Right hindlimb (tissue), 1 donor: ENCODE data around the gene RANBP3.
"Not testable (repeated sequence)": the region's sequence is repeated elsewhere in the genome, so short reads cannot be mapped to it uniquely, and the experiment has no call there.

Source experiments
- DNase-seq: peaks from one replicate; pipeline ENCODE4 v3.0.0-alpha.2; 2018

Gene RANBP3

DNA sequence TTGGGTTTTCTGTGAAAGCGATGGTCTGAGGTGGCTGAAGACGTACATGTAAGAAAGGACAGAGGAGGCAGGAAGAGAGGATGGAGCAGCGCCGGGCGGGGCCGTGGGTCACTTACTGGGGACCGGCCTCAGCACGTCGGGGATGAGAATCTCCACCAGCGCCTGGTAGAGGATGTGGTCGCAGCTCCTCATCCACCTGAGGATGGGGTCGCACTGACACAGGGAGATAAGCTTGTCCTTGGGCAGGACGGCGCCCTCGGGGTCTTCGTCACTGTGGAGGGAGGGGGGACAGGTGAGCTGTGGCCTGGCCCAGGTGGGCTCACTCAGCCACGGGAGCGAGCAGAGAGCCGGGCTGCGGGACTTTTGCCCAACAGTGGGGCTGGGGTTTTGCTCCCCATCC, 29.0 kb upstream of the RANBP3 start:
- no peak for DNase-seq

DNA sequence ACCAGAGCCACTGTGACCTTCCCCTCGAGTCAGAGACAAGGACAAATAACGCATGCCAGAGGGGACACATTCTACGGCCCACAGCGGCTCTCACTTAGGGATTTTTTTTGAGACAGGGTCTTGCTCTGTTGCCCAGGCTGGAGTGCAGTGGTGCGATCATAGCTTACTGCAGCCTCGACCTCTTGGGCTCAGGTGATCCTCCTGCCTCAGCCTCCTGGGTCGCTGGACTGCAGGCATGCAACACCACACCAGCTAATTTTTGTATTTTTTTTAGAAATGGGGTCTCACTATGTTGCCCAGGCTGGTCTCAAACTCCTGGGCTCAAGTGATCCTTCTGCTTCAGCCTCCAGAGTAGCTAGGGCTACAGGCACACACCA, 28.1 kb upstream of the RANBP3 start:
- DNase-seq = not testable (repeated sequence)

DNA sequence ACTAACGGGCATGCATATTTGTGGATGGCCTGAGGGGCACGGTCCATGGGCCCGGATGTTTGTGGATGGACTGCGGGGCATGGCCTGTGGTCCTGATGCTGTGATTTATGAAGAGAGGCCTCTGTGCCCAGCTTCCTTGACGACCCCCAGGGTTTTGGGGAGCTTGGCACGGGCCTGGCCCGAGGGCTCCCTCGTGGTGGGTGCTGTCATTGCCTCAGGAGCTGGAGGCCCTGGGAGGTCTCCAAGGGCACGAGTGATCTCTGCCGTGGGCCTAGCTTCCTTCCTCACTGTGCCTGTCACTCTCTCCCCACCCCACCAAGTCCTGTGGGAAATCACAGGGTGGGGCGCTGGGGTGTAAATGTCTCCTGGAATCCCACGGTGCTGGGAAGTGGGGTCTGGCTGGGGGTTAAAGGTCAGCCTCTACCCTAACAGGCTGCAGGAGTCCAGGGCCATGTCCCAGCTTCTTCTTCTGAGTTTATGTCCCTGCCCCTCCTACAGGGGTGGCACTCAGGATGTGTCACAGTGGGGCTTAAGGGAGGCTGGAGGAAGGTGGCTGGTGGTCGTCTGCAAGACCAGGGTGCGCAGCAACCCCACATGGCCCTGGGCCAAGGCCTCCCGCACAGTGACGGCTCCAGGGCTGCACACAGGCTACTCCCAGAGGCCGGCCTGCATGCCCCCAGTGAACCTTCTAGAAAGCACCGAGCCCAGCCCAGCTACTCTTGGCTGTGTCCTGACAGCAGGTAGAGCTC, 27.6 kb upstream of the RANBP3 start:
- no peak for DNase-seq

DNA sequence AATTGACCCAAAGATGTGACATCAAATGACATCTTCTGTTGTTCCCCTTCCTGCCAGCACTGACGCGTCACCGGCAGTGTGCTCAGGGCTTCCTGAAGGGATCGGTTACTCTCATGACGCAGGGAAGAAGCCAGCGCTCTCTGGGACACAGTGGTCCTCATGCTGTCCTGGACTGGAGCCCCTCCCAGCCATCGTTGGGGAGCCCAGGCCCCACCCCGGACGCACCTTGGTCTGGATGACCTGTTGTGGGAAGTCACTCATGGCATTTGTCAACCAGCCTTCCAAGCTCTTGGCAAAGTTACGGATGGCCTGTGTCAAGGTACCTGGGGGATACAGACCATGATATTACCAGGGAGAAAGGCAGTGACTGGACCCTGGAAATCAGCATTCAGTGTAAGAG, 26.0 kb upstream of the RANBP3 start:
- no peak for DNase-seq

DNA sequence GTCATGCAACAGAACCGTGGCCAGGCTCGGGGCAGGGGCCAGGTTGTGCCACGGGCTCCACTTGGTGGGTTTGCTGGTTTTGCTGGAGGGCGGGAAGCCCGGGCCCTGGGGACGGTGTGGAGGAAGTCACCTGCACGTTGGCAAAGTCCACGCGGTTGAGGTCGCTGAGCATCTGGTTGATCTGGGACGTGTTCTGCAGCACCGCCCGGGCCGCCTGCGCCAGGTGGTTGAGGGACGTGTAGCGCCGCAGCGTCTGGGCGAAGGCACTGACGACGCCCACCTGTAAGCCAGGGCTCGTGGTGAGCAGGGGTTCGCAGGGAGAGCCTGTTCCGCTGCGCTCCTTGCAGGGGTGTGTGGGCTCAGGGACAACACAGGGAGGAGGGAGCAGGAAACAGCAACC, 24.7 kb upstream of the RANBP3 start:
- no peak for DNase-seq

DNA sequence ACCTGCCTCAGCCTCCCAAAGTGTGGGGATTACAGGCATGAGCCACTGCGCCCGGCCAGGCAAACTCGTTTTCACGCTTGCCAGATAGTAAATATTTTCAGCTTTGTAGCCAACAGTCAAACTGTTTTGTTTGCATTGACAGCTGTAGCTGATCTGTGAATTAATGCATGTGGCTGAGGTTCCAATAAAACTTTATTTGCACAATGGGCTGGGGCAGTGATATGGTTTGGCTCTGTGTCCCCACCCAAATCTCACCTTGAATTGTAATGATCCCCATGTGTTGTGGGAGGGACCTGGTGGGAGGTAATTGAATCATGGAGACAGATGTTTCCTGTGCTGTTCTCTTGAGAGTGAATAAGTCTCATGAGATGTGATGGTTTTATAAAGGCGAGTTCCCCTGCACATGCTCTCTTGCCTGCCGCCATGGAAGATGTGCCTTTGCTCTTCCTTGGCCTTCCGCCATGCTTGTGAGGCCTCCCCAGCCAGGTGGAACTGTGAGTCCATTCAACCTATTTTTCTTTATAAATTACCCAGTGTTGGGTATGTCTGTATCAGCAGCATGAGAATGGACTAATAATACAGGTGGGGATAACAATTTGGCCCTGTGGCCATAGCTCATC, 22.4 kb upstream of the RANBP3 start:
- DNase-seq = no peak

DNA sequence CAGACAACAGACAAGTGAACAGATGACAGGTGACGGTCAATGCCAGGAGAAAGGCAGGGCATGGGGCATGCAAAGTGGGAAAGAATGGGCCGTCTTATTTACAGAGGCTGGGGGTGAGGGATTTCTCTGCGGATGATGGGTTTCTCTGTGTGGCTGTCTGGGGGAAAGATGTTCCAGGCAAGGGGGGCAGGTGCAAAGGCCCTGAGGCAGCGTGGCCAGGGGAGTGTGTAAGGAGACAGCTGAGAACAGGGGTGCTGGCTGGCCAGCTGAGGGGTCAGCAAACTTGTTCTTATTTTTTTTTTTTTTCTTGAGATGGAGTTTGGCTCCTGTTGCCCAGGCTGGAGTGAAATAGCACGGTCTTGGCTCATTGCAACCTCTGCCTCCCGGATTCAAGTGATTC, 21.8 kb upstream of the RANBP3 start:
- DNase-seq = no peak

DNA sequence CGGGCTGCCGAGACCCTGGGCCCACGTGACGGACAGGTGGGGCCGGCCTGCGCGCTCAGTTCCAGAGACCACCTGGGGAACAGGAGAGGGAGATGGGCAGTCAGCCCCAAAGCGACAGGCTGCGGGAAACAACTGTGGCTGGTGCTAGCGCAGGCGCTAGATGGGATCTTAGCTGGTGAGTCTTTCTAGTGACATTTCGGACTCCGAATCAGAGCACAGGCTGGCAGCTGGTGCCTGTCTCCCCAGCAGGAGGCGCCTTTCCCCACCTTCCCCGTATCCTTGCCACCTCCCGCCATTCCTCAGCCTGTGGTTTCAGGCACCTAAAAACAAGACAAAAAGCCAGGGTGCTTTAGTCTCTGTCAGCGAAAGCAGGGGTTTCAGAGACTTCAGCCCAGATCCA, 19.4 kb upstream of the RANBP3 start:
- DNase-seq = no peak

DNA sequence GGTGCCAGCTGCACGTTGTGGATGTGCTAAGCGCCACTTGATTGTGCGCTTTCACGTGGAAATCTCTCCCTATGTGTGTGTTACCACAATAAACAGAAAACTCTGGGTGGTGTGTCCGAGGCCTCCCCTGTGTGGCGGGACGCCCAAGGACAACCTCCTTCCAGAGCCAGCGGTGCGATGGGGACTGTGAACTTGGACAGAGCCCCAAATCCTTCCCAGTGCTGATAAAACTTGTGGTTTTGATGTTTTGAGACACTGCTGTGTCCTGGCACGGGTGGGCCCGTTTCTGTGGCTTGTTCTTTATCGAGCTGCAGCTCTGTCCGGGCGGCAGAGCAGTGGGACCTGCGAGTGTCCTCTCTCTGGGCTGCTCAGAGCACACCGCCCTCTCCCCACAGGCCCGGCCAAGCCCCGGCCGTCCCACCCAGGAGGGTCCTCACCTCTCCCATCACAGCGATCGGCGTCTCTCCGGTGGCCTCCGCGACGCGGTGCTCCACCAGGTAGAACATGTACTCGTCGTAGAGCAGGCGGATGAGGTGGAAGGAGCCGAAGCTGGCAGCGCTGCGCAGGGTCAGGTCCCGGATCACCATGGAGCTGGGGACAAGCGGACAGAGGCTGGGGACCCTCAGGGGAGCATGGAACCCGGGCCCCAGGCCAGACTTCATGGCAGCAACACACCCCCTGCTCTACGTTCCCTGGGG, 18.8 kb upstream of the RANBP3 start:
- DNase-seq = no peak

DNA sequence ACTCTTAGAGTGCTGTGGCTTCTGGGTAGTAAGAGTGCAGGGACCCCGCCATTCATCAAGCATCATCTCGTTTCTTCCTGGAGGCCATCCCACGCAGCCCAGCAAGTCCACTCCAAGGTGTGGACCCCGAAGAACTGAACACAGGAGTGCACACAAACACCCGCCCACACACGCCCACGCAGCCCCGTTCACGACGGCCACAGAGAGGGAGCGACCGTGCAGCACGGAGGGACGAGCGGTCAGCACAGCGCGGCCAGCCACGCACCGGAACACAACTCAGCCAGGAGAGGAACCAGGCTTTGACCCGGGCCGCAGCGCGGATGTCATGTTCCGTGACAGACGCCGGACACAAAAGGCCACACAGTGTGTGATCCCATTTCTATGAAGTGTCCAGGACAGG, 18.2 kb upstream of the RANBP3 start:
- DNase-seq = no peak

DNA sequence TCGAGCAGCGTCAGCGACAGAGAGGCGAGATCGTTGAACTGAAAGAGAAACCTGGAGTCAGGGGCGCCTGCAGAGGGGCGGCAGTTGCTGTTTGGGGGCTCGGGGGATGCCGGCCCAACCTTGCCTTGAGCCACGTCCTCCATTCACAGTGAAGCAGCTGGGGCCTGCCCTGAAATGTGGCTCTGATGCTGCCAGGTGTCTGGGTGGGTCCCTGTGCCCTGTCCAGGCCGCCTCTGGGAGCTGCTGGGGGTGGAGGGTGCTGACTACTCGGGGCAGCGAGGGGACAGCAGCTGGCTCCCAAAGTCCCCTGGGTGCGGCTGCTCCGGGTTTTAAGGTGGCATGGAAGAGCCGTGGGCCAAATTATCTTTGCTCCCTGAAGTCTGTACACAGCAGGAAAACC, 17.7 kb upstream of the RANBP3 start:
- no peak for DNase-seq

DNA sequence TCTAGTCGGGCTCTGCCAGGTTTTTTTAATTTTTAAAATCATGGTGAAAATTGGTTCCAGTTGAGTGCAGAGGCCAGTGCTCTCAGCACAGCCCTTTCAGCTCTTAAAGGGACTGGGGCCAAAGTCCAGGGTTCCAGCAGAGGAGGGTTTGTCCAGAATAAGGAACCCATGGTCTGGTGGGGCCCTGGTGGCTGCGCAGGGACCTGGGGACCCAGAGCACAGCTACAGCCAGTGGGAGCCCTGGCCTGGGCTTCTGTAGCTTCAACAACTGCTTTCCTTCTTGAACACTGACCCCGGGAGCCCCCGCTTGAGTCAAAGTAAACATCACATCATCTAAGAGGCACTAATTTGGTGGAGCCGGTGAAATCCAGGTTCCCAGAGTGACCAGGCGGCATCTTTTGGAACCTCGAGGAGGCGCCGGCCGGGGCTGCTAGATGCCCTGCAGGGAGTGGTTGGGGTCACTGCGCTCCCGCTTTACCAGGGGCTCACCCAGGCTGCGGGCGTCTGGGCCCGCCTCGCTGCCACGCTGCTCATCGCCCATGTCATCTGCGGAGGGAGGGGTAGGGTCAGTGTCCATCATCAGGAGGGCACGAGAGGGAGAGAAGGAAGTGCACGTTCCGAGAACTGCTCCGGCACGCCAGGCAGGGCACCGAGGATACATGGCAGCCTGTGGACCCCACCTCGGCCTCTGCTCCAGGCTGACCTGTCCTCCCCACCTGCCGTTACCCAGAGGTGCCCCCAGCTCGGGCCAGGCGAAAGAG, 16.6 kb upstream of the RANBP3 start:
- DNase-seq = no peak

DNA sequence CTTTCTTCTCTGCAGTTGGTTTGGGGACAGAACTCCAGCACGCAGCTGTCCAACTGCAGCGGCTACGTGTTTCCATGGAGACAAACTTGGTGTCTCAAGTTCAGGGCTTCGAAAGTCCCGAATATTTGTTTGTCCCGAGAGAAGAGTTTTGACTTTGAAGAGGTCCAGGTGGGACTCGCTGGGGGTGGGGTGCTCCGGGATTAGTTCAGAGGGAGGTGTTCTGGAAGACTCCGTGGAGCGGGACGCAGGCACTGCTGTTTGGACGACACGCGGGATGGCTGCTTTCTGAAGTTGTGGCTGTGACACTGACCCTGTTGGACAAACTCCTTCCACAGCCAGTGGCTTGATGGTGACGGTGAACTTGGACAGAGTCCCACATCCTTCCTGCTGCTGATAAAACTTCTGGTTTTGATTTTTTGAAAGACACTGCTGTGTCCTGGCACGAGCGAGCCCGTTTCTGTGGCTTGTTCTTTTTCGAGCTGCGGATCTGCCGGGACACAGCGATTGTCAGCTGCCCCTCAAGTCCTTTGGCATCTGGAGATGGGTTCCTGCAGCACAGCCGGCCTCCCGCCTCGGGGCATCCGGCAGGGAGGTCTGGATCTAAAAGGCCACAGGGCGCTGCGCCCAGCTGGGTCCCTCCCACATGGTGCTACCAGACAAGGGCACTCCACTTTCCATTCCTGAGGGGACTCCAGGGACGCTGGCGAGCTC, 15.9 kb upstream of the RANBP3 start:
- DNase-seq = peak; percentile 63

DNA sequence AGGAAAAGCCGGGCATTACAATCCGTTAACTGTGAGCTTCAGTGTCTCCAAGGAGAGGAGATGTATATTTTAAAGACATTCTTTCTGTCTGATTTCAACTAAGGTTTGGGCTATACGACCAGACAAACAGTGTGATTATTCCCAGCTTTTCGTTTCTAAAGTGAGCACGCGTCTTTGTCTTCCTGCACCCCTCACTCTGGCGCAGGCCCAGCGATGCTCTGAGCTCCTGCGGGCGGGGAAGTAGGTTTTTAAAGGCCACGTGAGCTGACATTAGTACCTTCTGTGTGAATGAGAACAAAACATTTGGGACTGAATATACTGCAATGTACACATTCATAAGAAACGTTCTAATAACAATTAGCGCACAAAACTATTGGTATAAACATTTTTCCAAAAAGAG, 15.3 kb upstream of the RANBP3 start:
- peak; percentile 50 for DNase-seq

DNA sequence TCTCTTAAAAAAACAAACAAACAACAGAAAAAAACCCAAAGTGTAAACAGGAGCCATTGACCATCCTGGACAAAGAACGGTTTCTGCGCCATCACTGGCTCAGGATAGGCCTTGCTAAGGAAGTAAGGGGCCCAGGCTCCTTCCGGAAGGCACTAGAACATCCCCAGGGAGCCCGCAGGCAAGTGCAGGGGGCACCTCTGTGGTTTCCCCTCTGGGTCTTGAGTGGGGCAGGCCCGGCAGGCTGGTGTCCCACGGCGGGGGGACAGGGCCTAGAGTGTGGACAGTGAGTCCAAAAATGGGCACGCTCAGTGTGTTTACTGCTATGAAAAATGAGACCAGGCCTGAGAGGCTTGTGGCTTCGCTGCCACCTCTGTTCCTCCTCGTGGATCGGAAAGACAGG, 14.8 kb upstream of the RANBP3 start:
- no peak for DNase-seq

DNA sequence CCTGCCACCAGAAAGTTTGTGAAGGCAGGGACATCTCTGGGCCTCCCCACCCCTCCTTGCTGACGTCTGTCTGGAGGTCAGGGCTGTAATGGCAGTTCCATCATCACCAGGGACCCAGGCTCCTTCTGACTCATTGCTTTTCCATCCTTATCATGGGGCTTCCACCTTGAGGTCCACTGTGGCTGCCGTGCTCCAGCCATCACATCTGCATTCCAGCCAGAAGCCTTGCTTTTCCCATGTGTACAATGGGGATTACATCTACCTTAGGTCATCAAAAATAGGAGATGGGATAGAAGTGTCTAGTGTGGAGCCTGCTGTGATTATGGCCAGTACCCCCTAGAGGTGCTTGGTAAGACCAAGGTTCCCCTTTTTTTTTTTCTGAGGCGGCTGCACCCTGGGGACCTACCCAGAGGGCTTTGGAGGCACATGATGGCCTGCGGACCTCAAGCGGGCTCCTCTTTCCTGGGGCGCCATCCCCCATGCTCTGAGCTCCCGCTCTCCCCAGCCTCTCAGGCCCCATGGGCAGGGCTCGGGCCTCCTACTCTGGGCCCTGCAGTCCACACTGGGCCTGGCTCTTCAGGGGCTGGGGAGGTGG, 13.4 kb upstream of the RANBP3 start:
- DNase-seq = no peak

DNA sequence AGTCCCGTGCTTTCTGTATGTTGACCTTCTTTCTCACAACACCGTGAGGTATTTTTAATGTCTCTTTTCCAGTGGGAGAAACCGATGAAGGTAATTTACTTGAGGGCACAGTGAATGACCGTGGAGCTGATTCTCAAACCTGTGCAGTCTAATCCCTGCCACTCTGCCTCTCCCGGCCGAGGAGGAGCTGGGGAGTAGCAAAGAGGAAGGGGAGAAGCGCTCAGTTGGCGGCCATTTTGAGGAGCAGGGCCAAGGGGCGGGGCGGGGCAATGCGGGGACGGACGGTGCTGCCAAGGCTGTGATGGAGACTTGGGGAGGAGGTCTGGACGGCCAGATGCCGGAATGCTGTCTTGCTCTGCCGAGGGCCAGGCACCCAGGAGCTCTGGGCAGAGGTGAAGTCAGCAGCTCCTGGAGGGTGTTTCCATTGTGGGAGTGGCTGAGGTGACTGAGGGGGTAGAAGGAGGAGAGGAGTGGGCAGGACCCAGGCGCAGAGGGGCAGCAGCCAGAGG, 12.4 kb upstream of the RANBP3 start:
- DNase-seq = peak; percentile 47

DNA sequence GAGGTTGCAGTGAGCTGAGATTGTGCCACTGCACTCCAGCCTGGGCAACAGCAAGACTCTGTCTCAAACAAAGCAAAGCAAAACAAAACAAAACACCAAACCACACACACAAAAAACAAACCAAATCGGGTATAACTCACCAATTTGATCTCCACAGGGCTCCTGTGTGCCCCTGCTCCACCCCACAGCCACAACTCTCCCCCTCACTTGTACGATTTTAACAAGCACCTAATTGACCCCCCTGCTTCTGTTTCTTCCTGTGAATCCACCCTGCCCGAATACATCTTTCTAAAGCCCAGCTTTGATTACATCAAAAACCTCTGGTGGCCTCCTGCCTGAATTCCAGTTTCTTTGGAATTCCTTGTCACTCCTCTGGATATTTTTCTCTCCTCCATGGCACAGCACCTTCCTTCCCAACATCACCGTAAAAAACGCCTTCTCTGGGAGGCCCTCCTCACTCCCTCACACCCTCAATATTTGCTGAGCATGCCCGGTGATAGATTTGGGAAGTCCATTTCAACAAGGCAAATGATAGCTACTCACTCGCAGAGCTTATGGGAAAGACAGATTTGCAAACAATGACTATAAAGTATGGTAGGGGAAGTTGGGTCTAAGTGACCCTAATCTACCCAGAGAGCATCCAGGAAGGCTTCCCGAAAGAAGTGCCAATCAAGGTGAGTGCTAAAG, 11.6 kb upstream of the RANBP3 start:
- no peak for DNase-seq

DNA sequence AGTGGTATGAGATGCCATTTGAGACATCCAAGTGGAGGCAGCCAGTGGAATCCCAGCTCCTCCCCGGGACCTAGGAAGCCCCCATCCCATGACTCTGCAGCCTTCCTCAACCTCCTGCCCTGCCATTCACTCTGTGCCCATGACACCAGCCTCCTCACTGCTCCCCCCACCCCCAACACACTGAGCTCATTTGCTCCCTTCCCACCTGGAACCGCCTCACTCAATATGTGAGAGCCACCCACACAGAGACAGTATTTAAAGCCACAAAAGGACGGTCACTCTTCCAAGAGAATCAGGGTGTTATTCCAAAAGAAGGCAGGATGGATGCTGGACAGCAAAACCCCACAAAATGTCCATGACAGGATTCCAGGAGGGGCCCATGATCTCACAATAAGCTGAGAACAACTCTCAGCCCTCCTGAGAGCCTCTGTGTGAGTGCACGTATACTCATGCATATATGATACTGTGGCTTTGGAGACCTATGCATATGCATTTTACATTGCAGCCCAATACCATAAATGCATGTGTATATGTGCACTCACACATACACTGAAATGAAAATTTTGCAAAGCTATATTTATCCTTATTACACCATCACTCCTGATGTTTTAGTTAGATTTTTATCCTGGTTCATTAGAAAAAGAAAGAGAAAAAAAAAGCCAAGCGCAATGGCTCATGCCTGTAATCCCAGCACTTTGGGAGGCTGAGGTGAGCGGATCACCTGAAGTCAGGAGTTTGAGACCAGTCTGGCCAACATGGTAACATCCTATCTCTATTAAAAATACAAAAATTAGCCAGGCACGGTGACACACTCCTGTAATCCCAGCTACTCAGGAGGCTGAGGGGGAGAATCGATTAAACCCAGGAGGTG, 10.8 kb upstream of the RANBP3 start:
- no peak for DNase-seq

DNA sequence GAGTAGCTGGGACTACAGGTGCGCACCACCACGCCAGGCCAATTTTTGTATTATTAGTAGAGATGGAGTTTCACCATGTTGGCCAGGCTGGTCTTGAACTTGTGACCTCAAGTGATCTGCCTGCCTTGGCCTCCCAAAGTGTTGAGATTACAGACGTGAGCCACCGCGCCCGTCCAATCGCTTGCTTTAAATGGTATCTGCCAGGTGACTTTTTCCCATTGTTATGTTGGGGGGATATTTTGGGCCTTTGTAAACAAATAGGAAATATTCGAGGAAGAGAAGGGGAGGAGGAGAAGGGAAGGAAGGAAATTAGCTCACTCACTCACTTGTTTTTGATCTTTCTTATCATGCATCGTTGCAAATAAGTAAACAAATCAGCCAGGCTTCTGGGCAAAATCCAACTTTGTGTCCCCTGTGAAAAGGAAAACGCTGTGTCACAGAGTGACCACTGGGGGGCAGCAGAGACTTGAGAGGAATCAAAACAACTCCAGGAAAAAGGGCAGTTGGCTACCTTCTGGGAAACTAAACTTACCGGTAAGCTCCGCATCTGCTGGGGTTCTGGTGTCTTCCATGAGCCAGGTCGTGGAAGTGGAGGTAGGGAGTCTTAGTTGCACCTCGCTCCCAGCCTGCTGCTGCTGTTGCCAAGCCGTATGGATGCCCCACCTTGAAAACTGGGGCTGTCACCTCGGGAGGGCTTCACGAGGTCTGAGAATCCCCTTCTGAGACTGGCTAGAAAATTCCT, 9.3 kb upstream of the RANBP3 start:
- DNase-seq = peak; percentile 83
